ENCODE measurements around the gene MTHFSD.
A peak's percentile ranks its signal among the peaks of the same experiment; 100 is the strongest.

MTHFSD gene

DNA sequence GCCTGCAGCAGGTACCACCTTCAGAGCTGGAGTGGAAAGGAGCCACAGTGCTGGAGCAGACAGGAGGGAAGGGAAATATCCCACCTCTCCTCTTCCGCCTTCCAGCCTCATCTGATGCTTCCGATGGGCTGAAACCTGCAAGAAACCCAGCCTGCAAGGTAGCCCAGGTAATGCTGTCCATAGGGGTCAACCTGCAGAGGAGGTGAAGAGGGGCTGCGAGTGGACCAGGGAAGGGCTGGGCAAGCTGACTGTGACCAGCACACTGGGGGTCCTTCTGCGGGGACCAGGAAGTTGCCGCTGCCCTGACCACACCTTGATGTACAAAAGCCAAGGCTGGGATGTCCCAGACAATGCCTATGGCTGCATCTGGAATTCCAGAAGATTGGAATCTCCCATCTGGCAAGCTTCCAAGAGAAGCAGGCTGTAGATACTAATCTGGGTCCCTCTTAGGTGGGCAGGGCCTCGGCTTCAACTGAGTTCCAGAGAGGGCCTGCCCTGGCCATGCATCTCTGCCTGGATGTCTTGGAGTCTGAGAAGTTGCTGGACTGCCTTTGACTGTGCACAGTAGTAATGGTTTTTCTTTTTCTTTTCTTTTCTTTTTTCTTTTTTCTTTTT is 29.1 kb upstream of the MTHFSD start:
- no peak for DNase-seq

DNA sequence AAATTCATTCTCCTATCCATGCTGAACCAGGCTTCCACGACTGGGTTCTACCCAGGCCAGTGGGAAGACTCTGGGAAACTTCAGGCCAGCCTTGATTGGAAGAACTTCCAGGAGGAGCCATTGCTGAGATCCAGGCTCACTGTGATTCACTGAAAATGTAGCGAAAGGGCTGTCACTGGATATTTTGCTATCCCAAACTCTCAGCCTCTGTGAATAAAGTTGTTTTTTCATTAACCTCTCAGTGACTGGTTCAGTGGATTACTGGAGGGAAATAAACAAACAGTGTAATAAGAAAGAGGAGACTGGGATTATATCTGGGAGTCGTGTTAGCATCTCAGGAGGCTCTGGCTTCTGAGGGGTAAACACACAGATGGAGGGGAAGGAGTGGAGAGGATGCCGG is 26.4 kb upstream of the MTHFSD start:
- no peak for DNase-seq

DNA sequence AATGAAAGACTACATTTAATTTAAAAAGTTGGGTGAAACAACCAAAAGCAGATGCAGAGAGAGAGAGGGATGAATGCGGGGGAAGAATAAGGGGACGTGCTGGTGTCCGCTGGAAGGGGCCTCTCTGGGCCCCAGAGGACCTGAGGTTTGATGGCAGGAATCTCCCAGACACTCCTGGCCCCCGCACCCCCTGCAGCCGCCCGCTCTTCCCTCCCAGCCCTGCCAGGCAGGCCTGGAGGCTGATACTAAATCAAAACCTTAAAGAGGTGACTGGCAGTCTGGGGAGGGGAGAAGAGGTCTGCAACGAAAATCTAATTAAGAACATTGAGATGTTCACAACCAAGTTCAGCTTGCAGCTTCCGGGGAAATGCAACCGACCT is 25.7 kb upstream of the MTHFSD start:
- DNase-seq: no peak

DNA sequence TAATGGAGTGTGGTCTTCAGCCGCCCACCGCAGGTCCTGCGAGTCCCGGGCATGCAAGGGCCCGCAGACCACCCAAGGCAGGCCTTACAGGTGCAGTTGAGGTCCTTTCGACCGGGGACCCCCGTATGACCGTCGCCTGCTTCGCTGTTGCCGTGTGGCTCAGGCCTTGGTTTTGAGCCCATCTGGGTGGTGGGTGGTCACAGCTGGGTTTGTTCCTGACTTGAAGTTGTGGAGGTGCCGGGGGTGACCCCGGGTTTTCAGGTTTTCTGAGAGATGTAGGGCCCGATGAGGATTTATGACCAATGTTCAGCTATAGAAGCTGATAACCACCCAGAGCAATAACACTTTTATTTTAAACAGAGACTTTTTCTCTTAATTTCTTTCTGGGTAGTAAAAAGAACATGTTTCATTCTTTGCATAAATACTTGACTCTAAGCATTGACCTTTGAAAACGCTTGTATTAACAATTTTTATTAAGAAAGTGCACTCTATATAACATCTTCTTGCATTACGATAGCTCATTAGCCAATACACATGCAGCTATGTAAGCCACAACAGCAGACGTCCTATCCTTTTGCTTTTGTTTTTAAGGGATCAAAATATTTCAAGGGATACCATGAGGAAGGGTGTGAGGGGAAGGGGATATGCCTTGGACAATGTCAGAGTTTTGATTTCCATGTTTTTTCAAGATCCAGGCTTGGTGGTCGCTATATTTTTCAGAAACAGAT is 25.2 kb upstream of the MTHFSD start:
- DNase-seq: no peak

DNA sequence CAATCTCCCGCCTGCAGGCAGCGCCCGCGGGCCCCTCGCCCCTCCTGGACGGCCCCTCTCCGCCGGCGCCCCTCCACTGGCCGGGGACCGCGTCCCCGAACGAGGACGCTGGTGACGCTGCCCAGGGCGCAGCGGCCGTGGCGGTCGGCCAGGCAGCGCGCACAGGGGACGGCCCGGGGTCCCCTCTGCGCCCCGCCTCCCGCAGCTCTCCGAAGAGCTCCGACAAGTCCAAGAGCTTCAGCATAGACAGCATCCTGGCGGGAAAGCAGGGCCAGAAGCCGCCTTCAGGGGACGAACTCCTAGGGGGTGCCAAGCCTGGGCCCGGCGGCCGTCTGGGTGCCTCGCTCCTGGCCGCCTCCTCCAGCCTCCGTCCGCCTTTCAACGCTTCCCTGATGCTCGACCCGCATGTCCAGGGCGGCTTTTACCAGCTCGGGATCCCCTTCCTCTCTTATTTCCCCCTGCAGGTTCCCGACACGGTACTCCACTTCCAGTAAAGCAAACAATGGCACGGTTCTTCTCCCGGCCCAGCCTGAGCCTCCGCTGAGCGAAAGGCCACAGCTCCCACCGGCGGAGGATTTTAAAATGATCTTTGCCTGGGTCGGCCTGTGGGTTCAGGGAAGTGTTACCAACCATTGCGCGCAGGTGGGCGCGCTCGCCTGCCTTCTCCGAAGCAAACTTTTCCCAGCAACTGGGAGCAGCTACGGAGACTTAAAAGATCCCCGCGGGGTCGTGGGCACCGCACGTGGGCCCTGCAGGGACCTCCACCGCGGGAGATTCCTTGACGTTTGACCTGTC is 24.4 kb upstream of the MTHFSD start:
- DNase-seq: no peak

DNA sequence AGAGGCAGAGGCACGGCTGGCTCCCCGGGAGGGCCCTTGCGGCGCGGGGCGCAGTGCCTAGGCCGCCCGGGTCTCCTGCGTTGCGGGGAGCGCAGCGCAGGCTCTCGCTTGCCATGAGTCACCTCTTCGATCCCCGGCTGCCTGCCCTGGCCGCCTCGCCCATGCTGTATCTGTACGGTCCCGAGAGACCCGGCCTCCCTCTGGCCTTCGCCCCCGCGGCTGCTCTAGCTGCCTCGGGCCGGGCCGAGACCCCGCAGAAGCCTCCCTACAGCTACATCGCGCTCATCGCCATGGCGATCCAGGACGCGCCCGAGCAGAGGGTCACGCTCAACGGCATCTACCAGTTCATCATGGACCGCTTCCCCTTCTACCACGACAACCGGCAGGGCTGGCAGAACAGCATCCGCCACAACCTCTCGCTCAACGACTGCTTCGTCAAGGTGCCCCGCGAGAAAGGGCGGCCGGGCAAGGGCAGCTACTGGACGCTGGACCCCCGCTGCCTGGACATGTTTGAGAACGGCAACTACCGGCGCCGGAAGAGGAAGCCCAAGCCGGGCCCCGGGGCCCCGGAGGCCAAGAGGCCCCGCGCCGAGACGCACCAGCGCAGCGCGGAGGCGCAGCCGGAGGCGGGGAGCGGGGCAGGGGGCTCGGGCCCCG is 23.7 kb upstream of the MTHFSD start:
- no peak for DNase-seq

DNA sequence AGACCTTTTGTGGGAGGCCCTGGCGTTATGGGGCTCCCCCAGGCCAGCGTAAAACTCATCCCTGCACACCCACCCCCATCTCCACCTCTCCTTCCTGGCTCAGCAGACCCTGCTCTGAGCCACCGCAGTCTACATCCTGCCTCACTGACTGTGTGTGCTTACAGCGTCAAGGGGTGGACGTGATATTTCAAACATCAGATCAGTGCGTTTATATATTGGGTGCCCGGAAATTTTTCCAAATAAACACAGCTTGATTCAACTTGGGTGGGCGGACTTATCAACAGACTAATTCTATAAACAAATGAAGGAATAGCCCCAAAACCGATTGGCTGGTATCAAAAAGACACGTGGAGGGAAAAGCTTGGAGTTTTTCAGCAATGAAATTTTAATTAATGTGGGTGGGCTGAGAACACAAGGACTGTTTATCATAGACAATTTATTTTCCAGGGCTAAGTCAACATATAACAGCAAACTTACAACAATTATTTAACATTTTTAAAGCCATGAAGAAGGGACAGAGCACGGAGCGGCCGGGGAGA is 23.1 kb upstream of the MTHFSD start, which contains the start of gene FOXL1:
TSS of gene FOXL1 (plus strand) at position 489 of the 539 bp plus-strand sequence. CDS start 175 bp downstream, outside the sequence.
- no peak for DNase-seq

DNA sequence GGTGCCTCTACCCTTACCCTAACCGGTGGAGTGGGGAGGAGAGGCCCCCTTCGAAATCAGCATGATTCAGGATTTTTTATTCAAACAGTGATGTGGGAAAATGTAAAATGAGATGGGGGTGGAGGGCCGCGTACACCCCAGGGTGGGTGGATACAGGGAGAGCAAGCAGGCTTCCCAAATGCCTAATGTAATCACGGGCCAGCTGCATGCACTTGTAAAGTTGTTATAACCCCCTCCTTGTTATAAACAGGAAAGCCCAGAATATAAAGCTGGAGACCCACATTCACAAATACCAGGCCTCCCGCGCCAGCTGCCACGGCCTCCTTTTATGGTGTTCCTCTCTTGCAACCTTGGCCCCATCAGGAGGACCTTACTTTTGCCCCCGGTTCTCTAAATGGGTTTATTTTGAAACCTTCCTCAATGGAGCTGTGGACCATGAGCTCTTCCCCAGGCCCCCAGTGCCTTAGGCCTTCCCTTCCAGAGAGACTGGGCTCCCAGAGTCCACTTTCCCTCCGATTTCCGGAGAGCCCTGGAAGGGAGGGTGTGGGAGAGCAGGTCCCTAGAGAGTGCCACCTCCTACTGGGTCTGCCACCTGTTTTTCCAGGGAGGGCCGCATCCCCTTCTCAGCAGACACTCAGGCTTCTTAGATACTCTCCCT is 22.4 kb upstream of the MTHFSD start:
- DNase-seq: no peak

DNA sequence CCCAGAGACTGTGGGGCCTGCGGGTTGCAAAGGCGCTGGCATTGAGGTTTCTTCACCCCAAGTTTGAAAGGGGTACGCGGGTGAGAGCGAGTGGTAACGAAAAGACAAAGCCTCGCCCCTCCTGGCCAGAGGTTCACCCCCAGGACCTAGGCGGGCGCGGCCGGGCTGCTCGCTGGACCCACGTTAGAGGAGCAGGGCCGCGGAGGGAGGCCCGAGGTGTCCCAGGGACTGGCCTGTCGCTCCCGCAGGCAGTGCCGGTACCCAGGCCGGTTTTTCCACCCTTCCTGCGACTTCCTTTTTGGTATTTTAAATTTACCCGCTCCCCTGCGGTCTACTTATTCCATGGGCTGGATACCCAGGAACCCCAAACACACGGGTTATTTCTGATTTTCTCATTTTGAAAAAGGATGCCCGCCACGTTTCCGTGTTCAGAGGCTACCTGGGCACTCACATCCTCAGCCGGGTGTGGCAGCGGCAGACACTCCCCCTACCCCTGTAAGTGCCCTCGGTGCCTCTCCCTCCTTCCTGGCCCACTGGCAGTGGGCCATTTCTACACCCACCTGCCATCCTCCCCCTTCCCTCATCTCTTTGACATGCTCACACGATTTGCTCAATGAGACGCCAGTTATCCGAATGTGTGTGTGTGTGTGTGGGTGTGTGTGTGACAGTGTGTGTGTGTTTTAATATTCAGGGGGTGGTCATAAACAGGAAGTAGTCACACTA is 21.7 kb upstream of the MTHFSD start:
- no peak for DNase-seq

DNA sequence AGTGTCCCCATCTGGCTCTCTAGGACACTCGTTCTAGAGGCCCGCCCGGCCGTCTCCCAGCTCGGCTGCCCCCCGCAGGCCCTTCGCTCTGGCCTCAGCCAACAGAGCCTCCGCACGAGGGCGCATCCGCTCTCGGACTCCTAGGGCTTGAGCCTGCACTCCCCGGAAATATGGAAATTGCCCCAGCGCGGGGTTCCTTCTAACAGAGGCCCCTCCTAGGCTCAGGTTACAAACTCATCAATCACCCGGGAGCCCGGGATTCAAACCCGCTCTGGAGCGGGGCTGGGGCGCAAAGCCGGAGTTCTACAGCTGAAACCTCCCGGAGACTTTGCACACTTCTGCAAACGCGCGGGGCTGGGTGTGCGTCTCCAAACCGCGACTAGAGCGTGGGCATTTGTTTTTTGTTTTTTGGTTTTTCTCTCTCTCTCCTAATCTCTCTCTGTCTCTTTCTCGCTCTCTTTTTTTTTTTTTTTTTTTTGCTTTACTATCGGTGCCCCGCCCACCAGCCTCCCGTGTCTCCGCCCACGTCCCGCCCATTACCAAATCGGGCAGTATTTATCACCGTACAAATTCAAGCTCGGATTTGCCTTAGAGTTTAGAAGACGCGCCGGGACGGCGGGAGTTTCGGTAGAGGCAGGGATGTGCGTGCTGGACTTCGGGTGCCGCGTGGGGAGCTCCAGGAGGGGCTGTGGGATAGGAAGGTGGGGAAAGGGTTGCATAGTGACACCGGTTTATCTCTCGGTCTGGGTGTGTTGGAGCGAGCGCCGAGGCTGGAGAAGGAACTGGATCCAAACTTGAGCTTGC is 20.9 kb upstream of the MTHFSD start:
- DNase-seq: peak; percentile 56

DNA sequence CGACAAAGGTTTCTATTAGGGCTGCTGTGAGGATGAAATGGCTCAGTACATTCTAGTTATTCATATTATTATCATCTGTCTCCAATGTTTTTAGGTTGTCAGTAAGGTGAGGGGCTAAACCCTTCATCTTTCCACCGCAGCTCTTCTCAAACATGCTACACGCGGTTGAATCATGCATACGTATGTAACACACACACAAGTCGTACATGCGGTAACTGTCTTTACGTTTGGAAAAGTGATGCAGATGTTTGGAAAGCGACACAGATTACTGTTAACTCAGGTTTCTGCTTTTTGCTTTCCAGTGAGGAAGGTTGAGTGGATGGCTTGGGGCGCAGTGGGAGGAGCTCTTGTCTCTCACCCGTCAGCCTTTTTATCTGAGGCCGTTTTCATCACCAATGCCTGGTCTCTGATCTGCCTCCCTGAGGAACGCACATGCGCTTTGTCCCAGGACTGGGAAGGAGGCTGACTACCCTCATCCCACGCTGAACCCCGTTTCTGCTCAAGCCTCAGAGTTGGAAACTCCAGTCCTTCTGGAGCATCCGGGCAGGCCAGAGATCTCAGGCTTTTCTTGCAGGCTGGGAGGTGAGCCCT is 20.2 kb upstream of the MTHFSD start:
- DNase-seq: no peak

DNA sequence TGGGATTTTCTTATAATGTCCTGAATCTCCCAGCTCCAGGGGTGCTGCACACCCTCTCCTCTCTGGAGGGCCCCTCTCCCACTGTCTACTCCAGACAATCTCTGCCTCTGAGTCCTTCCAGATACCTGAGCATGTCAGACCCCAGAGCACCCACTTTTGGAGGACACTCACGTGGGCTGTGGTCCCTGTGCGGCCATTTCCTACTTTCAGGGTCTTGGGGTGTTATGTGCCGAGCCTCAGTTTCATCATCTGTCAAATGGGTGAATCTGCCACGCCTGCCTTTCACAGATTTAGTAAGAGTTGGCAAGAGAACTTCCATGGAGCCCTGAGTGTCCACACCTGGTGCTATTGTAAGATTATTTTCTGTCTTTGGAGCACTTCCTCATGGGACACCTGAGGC is 19.6 kb upstream of the MTHFSD start:
- DNase-seq: no peak

DNA sequence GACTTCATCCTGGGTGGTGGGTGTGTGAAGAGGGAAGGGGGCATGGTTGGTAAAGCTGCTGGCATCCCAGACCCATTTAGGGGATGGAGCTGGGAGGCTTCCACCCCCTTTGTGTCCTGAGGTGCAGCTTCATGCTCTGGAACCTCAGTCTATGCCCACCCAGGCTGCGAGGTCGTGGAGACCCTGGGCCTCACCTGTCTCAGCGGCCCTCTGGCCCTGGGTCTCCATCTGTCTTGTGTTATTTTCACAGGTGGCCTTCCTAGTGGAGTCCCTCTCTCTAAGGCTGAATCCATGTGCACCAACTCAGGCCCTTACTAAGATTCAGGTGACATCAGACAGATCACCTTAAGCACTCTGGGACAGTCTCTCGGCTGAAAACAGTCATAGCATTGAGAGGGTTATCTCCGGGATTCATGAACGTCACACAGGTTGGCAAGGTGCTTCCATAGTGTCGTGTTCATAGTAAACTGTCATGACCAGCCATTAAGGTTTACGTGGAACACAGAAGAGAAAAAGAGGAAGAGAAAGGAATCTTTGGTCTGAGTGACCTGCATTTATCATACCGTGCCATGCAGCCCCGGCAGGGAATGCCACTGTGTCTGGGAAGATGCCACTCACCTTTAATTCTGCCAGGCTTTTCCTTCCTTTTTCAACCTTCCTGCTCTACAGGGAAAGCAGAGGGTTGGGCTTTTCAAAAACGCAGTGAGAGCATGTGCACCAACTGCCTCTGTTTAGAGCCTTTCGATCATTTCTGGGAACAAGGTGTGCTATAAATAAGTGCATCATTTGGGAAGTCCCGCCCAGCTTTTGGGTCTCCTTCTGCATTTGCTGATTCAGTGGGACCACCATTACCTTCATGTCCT is 18.8 kb upstream of the MTHFSD start:
- no peak for DNase-seq

DNA sequence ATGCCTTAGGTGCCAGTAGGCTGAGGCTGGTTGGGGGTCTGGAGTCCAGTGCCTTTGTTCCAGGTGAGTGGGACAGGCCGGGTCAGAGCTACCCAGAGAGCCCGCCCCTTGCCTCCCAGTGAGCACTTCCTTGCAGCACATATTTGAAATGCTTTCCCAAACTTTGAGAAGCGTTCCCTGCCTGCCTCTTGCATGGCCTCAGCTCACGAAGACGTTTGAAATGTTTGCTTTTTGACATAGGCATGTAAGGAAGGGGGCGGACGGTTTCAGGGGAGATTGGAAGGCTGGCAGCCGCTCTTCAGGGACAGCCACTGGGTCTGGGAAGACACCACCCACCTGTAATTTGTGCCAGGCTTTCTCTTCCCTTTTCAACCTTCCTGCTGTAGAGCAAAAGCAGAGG is 18.2 kb upstream of the MTHFSD start:
- DNase-seq: no peak

DNA sequence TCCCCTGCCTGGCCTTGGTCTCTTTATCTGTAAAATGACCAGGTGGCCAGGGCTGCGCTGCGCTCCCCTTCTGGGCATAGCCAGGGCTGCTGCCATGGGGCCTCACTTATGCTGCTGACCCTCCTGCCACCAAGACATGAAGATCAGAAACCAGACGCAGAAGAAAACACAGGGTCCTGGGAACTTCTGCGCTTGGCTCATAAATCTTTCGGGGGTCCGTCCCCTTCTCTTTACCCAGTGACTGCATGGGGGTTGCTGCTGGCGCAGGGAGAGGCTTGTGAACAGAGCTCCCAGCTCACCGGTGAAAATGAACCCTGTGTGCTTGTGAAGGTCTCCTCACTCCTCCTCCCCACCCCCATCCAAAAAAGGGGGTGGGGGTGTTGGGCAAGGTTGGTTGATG is 17.6 kb upstream of the MTHFSD start:
- no peak for DNase-seq

DNA sequence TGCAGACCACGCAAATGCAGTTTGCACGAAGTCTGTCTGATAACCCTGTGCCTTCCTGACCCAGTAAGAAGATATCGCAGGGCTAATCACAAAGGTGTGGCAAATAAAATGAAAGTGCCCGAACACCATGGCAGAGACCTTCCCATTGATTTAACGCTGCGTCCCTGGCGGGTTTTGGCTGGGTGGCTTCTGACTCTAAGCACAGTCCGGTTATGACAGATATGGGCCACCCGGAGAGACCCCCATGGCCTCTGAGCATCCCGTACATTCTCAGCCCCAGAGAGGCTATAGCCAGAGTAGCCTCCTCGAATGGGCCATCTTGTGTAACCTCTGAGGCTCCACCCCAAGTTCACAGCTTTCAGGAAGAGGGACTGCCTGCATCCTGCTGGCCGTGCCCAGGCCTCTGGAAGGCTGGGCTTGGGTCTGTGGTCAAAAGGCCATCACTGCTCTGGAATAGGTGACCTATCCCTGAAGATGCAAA is 17.0 kb upstream of the MTHFSD start:
- no peak for DNase-seq

DNA sequence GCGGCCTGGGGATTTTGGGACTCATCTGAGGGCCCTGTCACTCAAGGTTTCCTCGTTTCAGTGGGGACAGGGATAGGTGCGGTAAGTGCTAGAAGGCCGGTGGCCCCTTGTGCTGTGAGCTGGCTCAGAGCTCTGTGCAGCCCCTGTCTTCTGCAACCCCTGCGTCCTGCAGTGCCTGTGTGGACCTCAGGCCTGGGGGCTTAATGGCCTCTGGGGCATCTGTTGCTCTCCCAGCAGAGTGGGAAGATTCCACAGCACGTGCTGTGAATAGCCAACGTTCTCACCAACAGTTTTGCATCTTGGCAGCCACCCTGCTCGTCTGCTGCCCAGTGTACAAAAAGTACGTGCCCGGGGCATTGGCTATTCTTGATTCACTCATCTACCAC is 16.5 kb upstream of the MTHFSD start:
- DNase-seq: no peak

DNA sequence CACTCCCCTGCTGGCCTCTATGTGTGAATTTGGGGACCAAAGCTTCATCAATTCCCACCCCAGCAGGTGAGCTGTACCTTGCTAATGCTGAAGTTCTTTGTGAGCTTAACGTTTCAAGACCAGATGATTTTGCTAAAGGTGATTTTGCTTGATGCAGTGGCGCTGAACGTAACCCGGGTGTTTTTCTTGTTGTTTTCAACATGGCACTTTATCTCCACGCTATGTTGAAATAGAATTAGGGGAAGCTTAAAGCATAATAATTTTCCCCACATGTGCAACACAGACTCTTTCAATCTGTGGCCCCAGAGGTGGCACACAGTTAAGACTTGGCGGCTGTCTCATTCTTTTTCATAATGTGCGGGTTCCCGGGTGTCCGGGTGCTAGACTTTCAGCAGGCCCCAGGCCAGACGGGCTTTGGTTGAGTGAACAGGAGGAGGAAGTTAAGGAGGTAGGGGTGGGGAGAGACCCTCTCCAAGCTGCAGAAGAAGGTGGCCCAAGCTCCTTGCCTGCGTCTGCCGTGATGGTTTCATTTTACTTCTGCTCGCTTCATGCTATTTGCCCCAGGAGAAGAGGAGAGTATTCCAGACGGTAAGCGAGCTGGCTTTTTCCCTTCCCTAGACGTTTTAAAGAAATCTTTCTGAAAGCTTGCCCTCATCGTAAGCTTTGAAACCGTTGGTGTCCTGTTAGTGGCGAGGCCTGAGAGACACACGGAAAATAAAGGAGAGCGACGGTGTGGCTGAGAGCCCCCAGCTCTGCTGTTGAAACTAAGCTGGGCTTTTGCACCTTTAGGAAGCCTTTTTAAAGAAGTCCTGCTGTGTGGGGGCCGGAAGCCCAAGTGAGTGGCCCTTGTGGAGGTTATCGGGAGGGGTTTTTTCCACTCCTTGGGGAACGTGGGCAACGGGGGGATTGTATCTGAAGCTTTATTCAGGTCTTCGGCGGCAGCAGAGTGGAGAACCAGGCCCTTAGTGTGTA is 15.8 kb upstream of the MTHFSD start:
- DNase-seq: no peak

Data from GOT3 (cell line).